Measurements from ENCODE around the gene ZNF213.

DNA sequence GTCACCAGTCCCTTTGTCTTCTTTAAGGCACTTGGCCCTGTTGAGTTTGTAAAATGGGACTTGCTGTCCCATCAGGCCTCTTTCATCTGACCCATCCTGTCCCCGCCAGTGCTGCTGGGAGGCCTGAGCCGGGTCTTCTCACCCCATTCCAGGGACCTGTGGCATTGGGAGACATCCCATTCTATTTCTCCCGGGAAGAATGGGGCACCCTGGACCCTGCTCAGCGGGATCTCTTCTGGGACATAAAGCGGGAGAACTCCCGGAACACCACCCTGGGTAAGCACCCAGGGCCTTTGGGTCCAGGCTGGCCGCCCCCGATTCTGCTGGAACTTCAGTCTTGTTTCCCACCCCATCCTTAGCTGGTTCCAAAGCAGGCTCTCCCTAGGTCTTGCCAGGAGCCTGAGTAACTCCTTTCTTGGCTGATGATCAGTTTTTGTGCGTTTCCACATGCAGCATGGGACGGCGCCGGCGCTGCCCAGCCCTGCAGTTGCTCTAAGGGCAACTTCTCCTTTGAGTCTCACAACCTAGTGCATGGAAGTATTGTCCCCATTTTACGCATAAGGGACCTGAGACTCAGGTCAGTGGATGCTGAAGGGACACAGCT, 4.1 kb downstream of the ZNF213 start:
- TF ChIP-seq CTCF (conservative IDR thresholded peaks at IDR 0.05) (no peak), EZH2 (IDR thresholded peaks at IDR 0.05; ENCODE audit: low read depth) (no peak)
